ENCODE measurements around the gene ITGA2B.

ITGA2B gene

GRCh38 chr17:44359458-44360143, 29.8 kb downstream of the ITGA2B start:
- Histone ChIP-seq H3K9me3 (ENCODE audit: low read length) (no peaks in the 10 kb centered on the region), H2AFZ (ENCODE audit: low read depth, low read length) (no peak overlapping the region), H3K27me3 (ENCODE audit: insufficient read depth, low read length) (no peaks in the 10 kb centered on the region), H3K4me3 (ENCODE audit: low read length) (no peak overlapping the region), H3K36me3 (ENCODE audit: insufficient read depth, low read length) (peaks cover 29% of the 10 kb centered on the region), H3K4me1 (ENCODE audit: insufficient read depth, low read length) (peaks cover 32% of the 10 kb centered on the region)

GRCh38 chr17:44359006-44359405, 30.4 kb downstream of the ITGA2B start:
- Histone ChIP-seq H3K4me3 (ENCODE audit: low read length) (no peak overlapping the region), H2AFZ (ENCODE audit: low read depth, low read length) (no peak overlapping the region), H3K9me3 (ENCODE audit: low read length) (no peaks in the 10 kb centered on the region), H3K4me1 (ENCODE audit: insufficient read depth, low read length) (peaks cover 30% of the 10 kb centered on the region), H3K27me3 (ENCODE audit: insufficient read depth, low read length) (no peaks in the 10 kb centered on the region), H3K36me3 (ENCODE audit: insufficient read depth, low read length) (peaks cover 29% of the 10 kb centered on the region)

- Histone ChIP-seq H3K4me3 (ENCODE audit: low read length) (no peak overlapping the region), H2AFZ (ENCODE audit: low read depth, low read length) (no peak overlapping the region), H3K9me3 (ENCODE audit: low read length) (no peaks in the 10 kb centered on the region), H3K4me1 (ENCODE audit: insufficient read depth, low read length) (peaks cover 28% of the 10 kb centered on the region), H3K36me3 (ENCODE audit: insufficient read depth, low read length) (peaks cover 31% of the 10 kb centered on the region), H3K27me3 (ENCODE audit: insufficient read depth, low read length) (no peaks in the 10 kb centered on the region)
These were observed 31.4 kb downstream of the ITGA2B start for GRCh38 chr17:44358066-44358465.

- Histone ChIP-seq H3K4me1 (ENCODE audit: insufficient read depth, low read length) (peaks cover 12% of the 10 kb centered on the region), H3K36me3 (ENCODE audit: insufficient read depth, low read length) (peaks cover 43% of the 10 kb centered on the region), H2AFZ (ENCODE audit: low read depth, low read length) (no peak overlapping the region), H3K27me3 (ENCODE audit: insufficient read depth, low read length) (no peaks in the 10 kb centered on the region), H3K4me3 (ENCODE audit: low read length) (no peak overlapping the region), H3K9me3 (ENCODE audit: low read length) (no peaks in the 10 kb centered on the region)
These were observed 33.2 kb downstream of the ITGA2B start for GRCh38 chr17:44356241-44356640.

- H3K27me3 ChIP-seq (ENCODE audit: insufficient read depth, low read length) = no peaks in the 10 kb centered on the region
- peaks cover 43% of the 10 kb centered on the region for H3K36me3 ChIP-seq (ENCODE audit: insufficient read depth, low read length)
- H2AFZ ChIP-seq (ENCODE audit: low read depth, low read length) = no peak overlapping the region
- no peaks in the 10 kb centered on the region for H3K9me3 ChIP-seq (ENCODE audit: low read length)
- H3K4me3 ChIP-seq (ENCODE audit: low read length) = no peak overlapping the region
- peaks cover 6% of the 10 kb centered on the region for H3K4me1 ChIP-seq (ENCODE audit: insufficient read depth, low read length)
These were observed 33.8 kb downstream of the ITGA2B start for GRCh38 chr17:44355642-44356099.

- H2AFZ ChIP-seq (ENCODE audit: low read depth, low read length) = no peak overlapping the region
These were observed 34.6 kb downstream of the ITGA2B start for GRCh38 chr17:44354582-44355561.

GRCh38 chr17:44353672-44354331, 35.6 kb downstream of the ITGA2B start:
- peaks cover 37% of the 10 kb centered on the region for H3K36me3 ChIP-seq (ENCODE audit: insufficient read depth, low read length)

More at GRCh38 chr17:44354582-44355561, 34.6 kb downstream of the ITGA2B start:
- Histone ChIP-seq H3K36me3 (ENCODE audit: insufficient read depth, low read length) (peaks cover 43% of the 10 kb centered on the region), H3K27me3 (ENCODE audit: insufficient read depth, low read length) (no peaks in the 10 kb centered on the region), H3K4me1 (ENCODE audit: insufficient read depth, low read length) (no peaks in the 10 kb centered on the region), H3K9me3 (ENCODE audit: low read length) (no peaks in the 10 kb centered on the region), H3K4me3 (ENCODE audit: low read length) (no peak overlapping the region)

GRCh38 chr17:44352828-44353671, 36.4 kb downstream of the ITGA2B start:
- Histone ChIP-seq H3K36me3 (ENCODE audit: insufficient read depth, low read length) (peaks cover 32% of the 10 kb centered on the region), H3K9me3 (ENCODE audit: low read length) (no peaks in the 10 kb centered on the region), H3K27me3 (ENCODE audit: insufficient read depth, low read length) (no peaks in the 10 kb centered on the region), H2AFZ (ENCODE audit: low read depth, low read length) (no peak overlapping the region), H3K4me3 (ENCODE audit: low read length) (no peak overlapping the region), H3K4me1 (ENCODE audit: insufficient read depth, low read length) (no peaks in the 10 kb centered on the region)

More at GRCh38 chr17:44353672-44354331, 35.6 kb downstream of the ITGA2B start:
- no peaks in the 10 kb centered on the region for H3K9me3 ChIP-seq (ENCODE audit: low read length)
- H3K27me3 ChIP-seq (ENCODE audit: insufficient read depth, low read length) = no peaks in the 10 kb centered on the region
- no peak overlapping the region for H2AFZ ChIP-seq (ENCODE audit: low read depth, low read length)
- H3K4me3 ChIP-seq (ENCODE audit: low read length) = no peak overlapping the region
- no peaks in the 10 kb centered on the region for H3K4me1 ChIP-seq (ENCODE audit: insufficient read depth, low read length)

GRCh38 chr17:44351961-44352827, 37.3 kb downstream of the ITGA2B start:
- no peaks in the 10 kb centered on the region for H3K4me1 ChIP-seq (ENCODE audit: insufficient read depth, low read length)
- H3K27me3 ChIP-seq (ENCODE audit: insufficient read depth, low read length) = no peaks in the 10 kb centered on the region
- no peak overlapping the region for H2AFZ ChIP-seq (ENCODE audit: low read depth, low read length)
- no peaks in the 10 kb centered on the region for H3K9me3 ChIP-seq (ENCODE audit: low read length)
- H3K36me3 ChIP-seq (ENCODE audit: insufficient read depth, low read length) = peaks cover 32% of the 10 kb centered on the region
- H3K4me3 ChIP-seq (ENCODE audit: low read length) = no peak overlapping the region

- no peaks in the 10 kb centered on the region for H3K9me3 ChIP-seq (ENCODE audit: low read length)
- H3K27me3 ChIP-seq (ENCODE audit: insufficient read depth, low read length) = no peaks in the 10 kb centered on the region
- H2AFZ ChIP-seq (ENCODE audit: low read depth, low read length) = no peak overlapping the region
- peaks cover 28% of the 10 kb centered on the region for H3K36me3 ChIP-seq (ENCODE audit: insufficient read depth, low read length)
- H3K4me1 ChIP-seq (ENCODE audit: insufficient read depth, low read length) = no peaks in the 10 kb centered on the region
- H3K4me3 ChIP-seq (ENCODE audit: low read length) = no peak overlapping the region
These were observed 38.0 kb downstream of the ITGA2B start for GRCh38 chr17:44351464-44351863.

- Histone ChIP-seq H2AFZ (ENCODE audit: low read depth, low read length) (no peak overlapping the region), H3K36me3 (ENCODE audit: insufficient read depth, low read length) (peaks cover 22% of the 10 kb centered on the region), H3K4me3 (ENCODE audit: low read length) (no peak overlapping the region), H3K4me1 (ENCODE audit: insufficient read depth, low read length) (peaks cover 6% of the 10 kb centered on the region), H3K9me3 (ENCODE audit: low read length) (no peaks in the 10 kb centered on the region), H3K27me3 (ENCODE audit: insufficient read depth, low read length) (no peaks in the 10 kb centered on the region)
These were observed 38.7 kb downstream of the ITGA2B start for GRCh38 chr17:44350733-44351226.
